HG03520 (cell line): ENCODE results near the gene WDR33.
A peak's percentile ranks its signal among the peaks of the same experiment; 100 is the strongest.

Experiments
- ATAC-seq: cut with Tn5 transposase; IDR thresholded peaks from one replicate; pipeline ENCODE4 v1.9.1; 2021; ENCODE audit warnings: mild to moderate bottlenecking, moderate library complexity; ENCODE audit not compliant: unreplicated experiment

WDR33 gene

GRCh38 chr2:127721978-127722355 lies 89.0 kb downstream of the WDR33 start:
- no peak for ATAC-seq

GRCh38 chr2:127721311-127721977 lies 89.5 kb downstream of the WDR33 start:
- ATAC-seq: no peak

- ATAC-seq: no peak
Observed at GRCh38 chr2:127719301-127720218, 91.4 kb downstream of the WDR33 start.

- ATAC-seq: no peak
Observed at GRCh38 chr2:127718271-127718670, 92.7 kb downstream of the WDR33 start.

GRCh38 chr2:127715778-127716449 lies 95.1 kb downstream of the WDR33 start:
- no peak for ATAC-seq

- ATAC-seq: no peak
Observed at GRCh38 chr2:127713562-127713961, 97.4 kb downstream of the WDR33 start.

- ATAC-seq: no peak
Observed at GRCh38 chr2:127712999-127713398, 98.0 kb downstream of the WDR33 start.

- no peak for ATAC-seq
Observed at GRCh38 chr2:127709336-127709735, 101.6 kb downstream of the WDR33 start.

- no peak for ATAC-seq
Observed at GRCh38 chr2:127707890-127708648, 102.9 kb downstream of the WDR33 start.

- ATAC-seq: no peak
Observed at GRCh38 chr2:127706215-127706990, 104.6 kb downstream of the WDR33 start.

GRCh38 chr2:127705391-127706065 lies 105.4 kb downstream of the WDR33 start:
- ATAC-seq: no peak

- ATAC-seq: no peak
Observed at GRCh38 chr2:127704641-127705390, 106.2 kb downstream of the WDR33 start.

GRCh38 chr2:127703282-127703681 lies 107.7 kb downstream of the WDR33 start:
- no peak for ATAC-seq

GRCh38 chr2:127702395-127703009 lies 108.5 kb downstream of the WDR33 start:
- ATAC-seq: no peak

- ATAC-seq: peak; percentile 44
Observed at GRCh38 chr2:127701651-127702394, 109.1 kb downstream of the WDR33 start.

- peak; percentile 65 for ATAC-seq
Observed at GRCh38 chr2:127701193-127701650, 109.7 kb downstream of the WDR33 start, which contains the start of gene SFT2D3. TSS of gene SFT2D3 (plus strand) at chr2:127701497. CDS start at chr2:127701529, 32 bp downstream.

GRCh38 chr2:127700527-127701192 lies 110.3 kb downstream of the WDR33 start:
- ATAC-seq: peak; percentile 56
